Smooth muscle cell (in vitro differentiated cells): Measurements from ENCODE around the gene CCDC170. TPM values are rescaled to one million over a fixed set of nuclear protein-coding genes. Genes with fewer than 3 reads are reported as not detected.

Source experiments
- DNase-seq: peaks from one replicate; lab custom pipeline; 2025; ENCODE audit not compliant: unreplicated experiment; lab: John Stamatoyannopoulos, UW
- H2AFZ ChIP-seq: fragments of 200-600 bp; sonication (generic); 2 replicates; pipeline ENCODE4 v1.6.0; 2016; ENCODE audit warnings: antibody characterized with exemption, low read depth, mild to moderate bottlenecking
- H3F3A ChIP-seq: fragments of 200-600 bp; sonication (generic); 2 replicates; pipeline ENCODE4 v1.6.0; 2017; ENCODE audit warnings: antibody characterized with exemption, low read depth
- H3K27ac ChIP-seq: fragments of 200-600 bp; sonication (generic); 2 replicates; pipeline ENCODE4 v1.5.1; 2016; ENCODE audit warnings: low read depth, mild to moderate bottlenecking
- H3K27me3 ChIP-seq: fragments of 200-600 bp; sonication (generic); 2 replicates; pipeline ENCODE4 v1.6.1; 2016; ENCODE audit warnings: low read depth, mild to moderate bottlenecking
- H3K36me3 ChIP-seq: fragments of 200-600 bp; sonication (generic); 2 replicates; pipeline ENCODE4 v1.5.1; 2016; ENCODE audit warnings: low read depth
- H3K4me1 ChIP-seq: fragments of 200-600 bp; sonication (generic); 2 replicates; pipeline ENCODE4 v1.5.1; 2016; ENCODE audit warnings: low read depth
- H3K4me2 ChIP-seq: fragments of 200-600 bp; sonication (generic); 2 replicates; pipeline ENCODE4 v1.6.0; 2016; ENCODE audit warnings: mild to moderate bottlenecking
- H3K4me3 ChIP-seq: fragments of 200-600 bp; sonication (generic); 2 replicates; pipeline ENCODE4 v1.5.1; 2016; ENCODE audit warnings: mild to moderate bottlenecking
- H3K79me2 ChIP-seq: fragments of 200-600 bp; sonication (generic); 2 replicates; pipeline ENCODE4 v1.6.0; 2016; ENCODE audit warnings: low read depth, mild to moderate bottlenecking
- H3K9ac ChIP-seq: fragments of 200-600 bp; sonication (generic); 2 replicates; pipeline ENCODE4 v1.6.0; 2016; ENCODE audit warnings: low read depth
- H3K9me3 ChIP-seq: fragments of 200-600 bp; sonication (generic); replicated peaks from 2 replicates; pipeline ENCODE4 v1.5.1; 2016; ENCODE audit warnings: low read depth
- H4K20me1 ChIP-seq: fragments of 200-600 bp; sonication (generic); 2 replicates; pipeline ENCODE4 v1.6.0; 2016; ENCODE audit warnings: low read depth
- WGBS: methylation state at CpG from one replicate; pipeline ENCODE4 v1.1.7; 2016; ENCODE audit warnings: low lambda C conversion rate; 5-methylcytosine and 5-hydroxymethylcytosine counted together
- polyA plus RNA-seq: library from polyadenylated mRNA; unstranded; fragments of >200 nt; fragmentation: Nextera tagmentation; extraction: Ambion mirVana; gene quantifications from 2 replicates; pipeline ENCODE4 v1.2.1, GENCODE V29; 2016
- total RNA-seq: library from RNA; depleted of rRNA; stranded (reverse); fragments of >200 nt; gene quantifications from 2 replicates; pipeline ENCODE4 v1.2.3, GENCODE V29; 2014
- TF ChIP-seq, protein P1 (sequence below): fragments of 200-600 bp; sonication (generic); IDR thresholded peaks from 2 replicates; pipeline ENCODE4 v1.5.1; 2017; ENCODE audit warnings: borderline replicate concordance, mild to moderate bottlenecking, antibody characterized with exemption; ENCODE audit not compliant: insufficient read depth, poor library complexity, severe bottlenecking

Gene CCDC170
- total and polyA plus RNA-seq, 2 experiments from 2014 or later = 0.27 to 0.63 TPM

DNA sequence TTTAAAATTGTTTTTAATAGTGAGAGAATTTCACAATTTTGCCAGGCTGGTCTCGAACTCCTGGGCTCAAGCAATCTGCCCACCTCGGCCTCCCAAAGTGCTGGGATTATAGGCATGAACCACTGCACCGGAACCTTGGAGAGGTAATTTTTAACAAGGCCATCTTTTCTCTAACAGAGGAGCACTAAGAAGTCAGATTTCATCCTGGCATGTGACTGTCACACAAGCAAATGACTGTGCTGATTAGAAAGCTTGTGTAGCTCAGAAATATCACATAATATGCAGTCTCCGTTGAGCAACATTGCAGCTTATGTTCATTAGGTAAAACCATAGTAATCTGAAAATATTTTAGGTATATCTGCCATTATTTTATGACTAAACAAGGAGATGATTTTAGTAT, 156.0 kb downstream of the CCDC170 start:
- no peaks in the 10 kb centered on the region for H3F3A ChIP-seq
- TF ChIP-seq, protein P1, sequence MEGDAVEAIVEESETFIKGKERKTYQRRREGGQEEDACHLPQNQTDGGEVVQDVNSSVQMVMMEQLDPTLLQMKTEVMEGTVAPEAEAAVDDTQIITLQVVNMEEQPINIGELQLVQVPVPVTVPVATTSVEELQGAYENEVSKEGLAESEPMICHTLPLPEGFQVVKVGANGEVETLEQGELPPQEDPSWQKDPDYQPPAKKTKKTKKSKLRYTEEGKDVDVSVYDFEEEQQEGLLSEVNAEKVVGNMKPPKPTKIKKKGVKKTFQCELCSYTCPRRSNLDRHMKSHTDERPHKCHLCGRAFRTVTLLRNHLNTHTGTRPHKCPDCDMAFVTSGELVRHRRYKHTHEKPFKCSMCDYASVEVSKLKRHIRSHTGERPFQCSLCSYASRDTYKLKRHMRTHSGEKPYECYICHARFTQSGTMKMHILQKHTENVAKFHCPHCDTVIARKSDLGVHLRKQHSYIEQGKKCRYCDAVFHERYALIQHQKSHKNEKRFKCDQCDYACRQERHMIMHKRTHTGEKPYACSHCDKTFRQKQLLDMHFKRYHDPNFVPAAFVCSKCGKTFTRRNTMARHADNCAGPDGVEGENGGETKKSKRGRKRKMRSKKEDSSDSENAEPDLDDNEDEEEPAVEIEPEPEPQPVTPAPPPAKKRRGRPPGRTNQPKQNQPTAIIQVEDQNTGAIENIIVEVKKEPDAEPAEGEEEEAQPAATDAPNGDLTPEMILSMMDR = no peak
- WGBS = 92% methylated on average over 4 of the region's 4 CpGs
- H3K9me3 ChIP-seq = no peaks in the 10 kb centered on the region
- H3K4me2 ChIP-seq = no peak overlapping the region
- H3K79me2 ChIP-seq = no peaks in the 10 kb centered on the region
- H2AFZ ChIP-seq = no peak overlapping the region
- H3K9ac ChIP-seq = no peak overlapping the region
- no peak for DNase-seq
- no peaks in the 10 kb centered on the region for H3K4me1 ChIP-seq
- H3K4me3 ChIP-seq = no peak overlapping the region
- H4K20me1 ChIP-seq = no peaks in the 10 kb centered on the region
- H3K27ac ChIP-seq = no peak overlapping the region
- no peaks in the 10 kb centered on the region for H3K27me3 ChIP-seq
- H3K36me3 ChIP-seq = no peaks in the 10 kb centered on the region

GRCh38 chr6:151651639-151652038, 157.8 kb downstream of the CCDC170 start:
- H3K27ac ChIP-seq = no peak overlapping the region
- H4K20me1 ChIP-seq = no peaks in the 10 kb centered on the region
- no peak overlapping the region for H3K9ac ChIP-seq
- TF ChIP-seq, protein P1 = no peak
- DNase-seq = no peak
- no peaks in the 10 kb centered on the region for H3K4me1 ChIP-seq
- H3K79me2 ChIP-seq = no peaks in the 10 kb centered on the region
- no peaks in the 10 kb centered on the region for H3K36me3 ChIP-seq
- 94% methylated on average over 3 of the region's 3 CpGs for WGBS
- no peak overlapping the region for H2AFZ ChIP-seq
- no peaks in the 10 kb centered on the region for H3K9me3 ChIP-seq
- H3K27me3 ChIP-seq = no peaks in the 10 kb centered on the region
- H3K4me2 ChIP-seq = no peak overlapping the region
- H3K4me3 ChIP-seq = no peak overlapping the region
- no peaks in the 10 kb centered on the region for H3F3A ChIP-seq

DNA sequence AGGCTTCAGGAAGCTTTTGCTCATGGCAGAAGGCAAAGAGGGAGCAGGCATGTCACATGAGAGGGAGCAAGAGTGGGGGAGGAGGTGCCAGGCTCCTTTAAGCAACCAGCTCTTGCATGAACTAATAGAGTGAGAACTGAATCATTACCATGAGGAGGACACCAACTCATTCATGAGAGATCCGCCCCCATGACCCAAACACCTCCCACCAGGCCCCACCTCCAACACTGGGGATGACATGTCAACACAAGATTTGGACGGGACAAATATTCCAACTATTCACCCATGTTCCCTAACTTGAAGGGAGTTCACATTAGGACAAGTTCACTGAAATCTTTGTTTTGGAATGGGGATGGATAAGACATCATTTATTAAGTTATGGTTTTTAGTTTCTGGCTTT, 158.5 kb downstream of the CCDC170 start:
- Histone ChIP-seq H3K79me2 (no peaks in the 10 kb centered on the region), H3F3A (no peaks in the 10 kb centered on the region), H3K9ac (no peak overlapping the region), H3K4me1 (no peaks in the 10 kb centered on the region), H4K20me1 (no peaks in the 10 kb centered on the region), H3K4me3 (no peak overlapping the region), H3K27me3 (no peaks in the 10 kb centered on the region), H3K36me3 (no peaks in the 10 kb centered on the region), H3K4me2 (no peak overlapping the region), H2AFZ (no peak overlapping the region), H3K9me3 (no peaks in the 10 kb centered on the region), H3K27ac (no peak overlapping the region)
- WGBS = 74% methylated on average over 2 of the region's 2 CpGs
- TF ChIP-seq, protein P1 = no peak
- no peak for DNase-seq

- H3K27ac ChIP-seq = no peak overlapping the region
- H3K4me2 ChIP-seq = no peak overlapping the region
- H3K36me3 ChIP-seq = no peaks in the 10 kb centered on the region
- no peaks in the 10 kb centered on the region for H3K27me3 ChIP-seq
- no peak overlapping the region for H2AFZ ChIP-seq
- H3K9me3 ChIP-seq = no peaks in the 10 kb centered on the region
- 97% methylated on average over 2 of the region's 2 CpGs for WGBS
- TF ChIP-seq, protein P1 = no peak
- H3K79me2 ChIP-seq = no peaks in the 10 kb centered on the region
- H4K20me1 ChIP-seq = no peaks in the 10 kb centered on the region
- no peaks in the 10 kb centered on the region for H3F3A ChIP-seq
- no peak overlapping the region for H3K4me3 ChIP-seq
- H3K4me1 ChIP-seq = no peaks in the 10 kb centered on the region
- no peak overlapping the region for H3K9ac ChIP-seq
- DNase-seq = no peak
These were observed 161.3 kb downstream of the CCDC170 start for GRCh38 chr6:151655099-151655498.
